T-helper 22 cell (primary cell): ENCODE measurements around the gene TEAD1.
"Not testable (repeated sequence)": the region's sequence is repeated elsewhere in the genome, so short reads cannot be mapped to it uniquely, and the experiment has no call there.

Source experiments
- DNase-seq: peaks from one replicate; pipeline ENCODE4 v3.0.0-alpha.2; 2020; ENCODE audit warnings: low read depth

TEAD1 gene

GRCh38 chr11:12863605-12864121 lies 189.4 kb downstream of the TEAD1 start:
- DNase-seq = no peak

- DNase-seq = no peak
Measured at GRCh38 chr11:12864316-12865156, 190.3 kb downstream of the TEAD1 start.

- DNase-seq = no peak
Measured at GRCh38 chr11:12865863-12866595, 191.8 kb downstream of the TEAD1 start.

GRCh38 chr11:12867531-12867930 lies 193.3 kb downstream of the TEAD1 start:
- no peak for DNase-seq

- no peak for DNase-seq
Measured at GRCh38 chr11:12868315-12869073, 194.3 kb downstream of the TEAD1 start.

GRCh38 chr11:12871241-12871640 lies 197.0 kb downstream of the TEAD1 start:
- DNase-seq = no peak

GRCh38 chr11:12871788-12872321 lies 197.6 kb downstream of the TEAD1 start:
- no peak for DNase-seq

- no peak for DNase-seq
Measured at GRCh38 chr11:12876340-12876739, 202.1 kb downstream of the TEAD1 start.

- DNase-seq = no peak
Measured at GRCh38 chr11:12876988-12877387, 202.8 kb downstream of the TEAD1 start.

- not testable (repeated sequence) for DNase-seq
Measured at GRCh38 chr11:12877508-12877907, 203.3 kb downstream of the TEAD1 start.

GRCh38 chr11:12880327-12880726 lies 206.1 kb downstream of the TEAD1 start:
- DNase-seq = no peak

GRCh38 chr11:12882670-12883069 lies 208.4 kb downstream of the TEAD1 start:
- no peak for DNase-seq

- no peak for DNase-seq
Measured at GRCh38 chr11:12884751-12885318, 210.6 kb downstream of the TEAD1 start.

- no peak for DNase-seq
Measured at GRCh38 chr11:12885717-12886239, 211.6 kb downstream of the TEAD1 start.

GRCh38 chr11:12886508-12886907 lies 212.3 kb downstream of the TEAD1 start:
- no peak for DNase-seq

GRCh38 chr11:12888525-12889158 lies 214.4 kb downstream of the TEAD1 start:
- DNase-seq = peak; percentile 7

GRCh38 chr11:12889243-12889642 lies 215.0 kb downstream of the TEAD1 start:
- no peak for DNase-seq

- no peak for DNase-seq
Measured at GRCh38 chr11:12890476-12890875, 216.3 kb downstream of the TEAD1 start.

- no peak for DNase-seq
Measured at GRCh38 chr11:12893787-12894672, 219.8 kb downstream of the TEAD1 start.

GRCh38 chr11:12897390-12897789 lies 223.2 kb downstream of the TEAD1 start:
- DNase-seq = no peak
